Measurements from ENCODE around the gene HEXA. TPM values are rescaled to one million over a fixed set of nuclear protein-coding genes. Genes with fewer than 3 reads are reported as not detected.

HEXA gene
- polyA plus RNA-seq, 1 donor (not counting 4 experiments of a cell fraction or from before 2014, with no cell fraction given): 53.5 TPM

DNA sequence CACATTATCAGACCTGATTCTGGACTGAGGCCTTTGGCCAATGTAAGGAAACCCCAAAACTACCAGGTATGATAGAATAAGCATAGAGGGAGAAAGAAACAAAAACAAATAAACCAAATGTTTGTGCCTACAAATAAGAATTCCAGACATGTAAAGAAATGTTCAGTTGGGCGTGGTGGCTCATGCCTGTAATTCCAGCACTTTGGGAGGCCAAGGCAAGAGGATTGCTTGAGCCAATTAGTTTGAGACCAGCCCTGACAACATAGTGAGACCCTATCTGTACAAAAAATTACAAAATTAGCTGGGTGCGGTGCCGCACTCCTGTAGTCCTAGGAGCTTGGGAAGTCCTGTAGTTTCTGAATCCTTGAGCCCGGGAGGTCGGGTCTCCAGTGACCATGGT, 35.3 kb upstream of the HEXA start:
- H3K36me3 ChIP-seq (ENCODE audit: control insufficient read depth in 2 of 2, extremely low read depth in 1 of 2, insufficient read depth in 2 of 2, low read length in 2 of 2): no peaks in the 10 kb centered on the region
- no peaks in the 10 kb centered on the region for H3K4me1 ChIP-seq (ENCODE audit: control insufficient read depth, extremely low read depth, insufficient read depth, low read length)
- TF ChIP-seq, protein P1, sequence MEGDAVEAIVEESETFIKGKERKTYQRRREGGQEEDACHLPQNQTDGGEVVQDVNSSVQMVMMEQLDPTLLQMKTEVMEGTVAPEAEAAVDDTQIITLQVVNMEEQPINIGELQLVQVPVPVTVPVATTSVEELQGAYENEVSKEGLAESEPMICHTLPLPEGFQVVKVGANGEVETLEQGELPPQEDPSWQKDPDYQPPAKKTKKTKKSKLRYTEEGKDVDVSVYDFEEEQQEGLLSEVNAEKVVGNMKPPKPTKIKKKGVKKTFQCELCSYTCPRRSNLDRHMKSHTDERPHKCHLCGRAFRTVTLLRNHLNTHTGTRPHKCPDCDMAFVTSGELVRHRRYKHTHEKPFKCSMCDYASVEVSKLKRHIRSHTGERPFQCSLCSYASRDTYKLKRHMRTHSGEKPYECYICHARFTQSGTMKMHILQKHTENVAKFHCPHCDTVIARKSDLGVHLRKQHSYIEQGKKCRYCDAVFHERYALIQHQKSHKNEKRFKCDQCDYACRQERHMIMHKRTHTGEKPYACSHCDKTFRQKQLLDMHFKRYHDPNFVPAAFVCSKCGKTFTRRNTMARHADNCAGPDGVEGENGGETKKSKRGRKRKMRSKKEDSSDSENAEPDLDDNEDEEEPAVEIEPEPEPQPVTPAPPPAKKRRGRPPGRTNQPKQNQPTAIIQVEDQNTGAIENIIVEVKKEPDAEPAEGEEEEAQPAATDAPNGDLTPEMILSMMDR (optimal IDR thresholded peaks at IDR 0.05 in 1 of 3, IDR thresholded peaks at IDR 0.05 in 1 of 3, conservative IDR thresholded peaks at IDR 0.05 in 1 of 3; ENCODE audit: extremely low read depth in 1 of 3, insufficient read depth in 2 of 3, low read length in 3 of 3): no peak
- no peak for TF ChIP-seq EZH2 (IDR thresholded peaks at IDR 0.05; ENCODE audit: low read length)
- no peak overlapping the region for H3K9ac ChIP-seq (ENCODE audit: control insufficient read depth, extremely low read depth, insufficient read depth, low read length)
- no peaks in the 10 kb centered on the region for H3K9me1 ChIP-seq (ENCODE audit: control insufficient read depth, extremely low read depth, insufficient read depth, low read length)
- no peak overlapping the region for H3K4me2 ChIP-seq (ENCODE audit: control insufficient read depth, extremely low read depth, insufficient read depth, low read depth, low read length)
- DNase-seq (ENCODE audit: low read depth, low spot score) (no peak), FAIRE-seq (no peak)
- no peaks in the 10 kb centered on the region for H4K20me1 ChIP-seq (ENCODE audit: control insufficient read depth, extremely low read depth, insufficient read depth, low read length)
- H2AFZ ChIP-seq (ENCODE audit: control insufficient read depth, low read length): no peak overlapping the region
- H3K27ac ChIP-seq (ENCODE audit: control insufficient read depth, insufficient read depth, low read length): no peak overlapping the region
- H3K79me2 ChIP-seq (ENCODE audit: control insufficient read depth, insufficient read depth, low read length): no peaks in the 10 kb centered on the region
- dilution Hi-C loops (cut with MboI; ENCODE audit: extremely low pct_ligation_motif_present, low sequenced_read_pairs): no loop called here
- H3K4me3 ChIP-seq (ENCODE audit: control insufficient read depth in 2 of 3, extremely low read depth in 1 of 3, insufficient read depth in 2 of 3, low read depth in 1 of 3, low read length in 3 of 3): no peak overlapping the region
- peaks cover 6% of the 10 kb centered on the region for H3K27me3 ChIP-seq (ENCODE audit: control insufficient read depth, extremely low read depth, insufficient read depth, low read length)
- no peaks in the 10 kb centered on the region for H3K9me3 ChIP-seq (ENCODE audit: control insufficient read depth, low read depth, low read length)

DNA sequence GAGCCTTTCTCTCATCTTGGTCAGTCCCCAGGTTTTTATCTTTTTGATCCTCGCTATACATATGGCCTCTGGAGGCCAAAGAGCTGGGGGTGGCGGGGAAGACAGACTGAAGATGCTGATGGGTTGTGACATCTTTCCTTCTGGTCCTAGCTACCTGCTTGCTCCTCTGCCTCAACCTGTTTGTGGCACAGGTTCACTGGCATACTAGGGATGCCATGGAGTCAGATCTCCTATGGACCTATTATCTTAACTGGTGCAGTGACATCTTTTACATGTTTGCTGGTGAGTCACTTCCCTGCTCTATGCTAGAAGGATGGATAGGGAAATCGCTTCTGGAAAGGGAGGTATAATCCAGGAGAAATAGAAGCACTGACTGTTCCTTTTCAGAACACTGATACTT, 31.1 kb upstream of the HEXA start:
- H3K4me1 ChIP-seq (ENCODE audit: control insufficient read depth, extremely low read depth, insufficient read depth, low read length): no peaks in the 10 kb centered on the region
- DNase-seq (ENCODE audit: low read depth, low spot score) (no peak), FAIRE-seq (no peak)
- H3K4me3 ChIP-seq (ENCODE audit: control insufficient read depth in 2 of 3, extremely low read depth in 1 of 3, insufficient read depth in 2 of 3, low read depth in 1 of 3, low read length in 3 of 3): no peak overlapping the region
- no peak overlapping the region for H3K9ac ChIP-seq (ENCODE audit: control insufficient read depth, extremely low read depth, insufficient read depth, low read length)
- H3K36me3 ChIP-seq (ENCODE audit: control insufficient read depth in 2 of 2, extremely low read depth in 1 of 2, insufficient read depth in 2 of 2, low read length in 2 of 2): no peaks in the 10 kb centered on the region
- no peaks in the 10 kb centered on the region for H3K9me3 ChIP-seq (ENCODE audit: control insufficient read depth, low read depth, low read length)
- TF ChIP-seq EZH2 (IDR thresholded peaks at IDR 0.05; ENCODE audit: low read length): no peak
- no peak overlapping the region for H3K27ac ChIP-seq (ENCODE audit: control insufficient read depth, insufficient read depth, low read length)
- no peak overlapping the region for H2AFZ ChIP-seq (ENCODE audit: control insufficient read depth, low read length)
- no peaks in the 10 kb centered on the region for H3K9me1 ChIP-seq (ENCODE audit: control insufficient read depth, extremely low read depth, insufficient read depth, low read length)
- H3K79me2 ChIP-seq (ENCODE audit: control insufficient read depth, insufficient read depth, low read length): no peaks in the 10 kb centered on the region
- H3K4me2 ChIP-seq (ENCODE audit: control insufficient read depth, extremely low read depth, insufficient read depth, low read depth, low read length): no peak overlapping the region
- H4K20me1 ChIP-seq (ENCODE audit: control insufficient read depth, extremely low read depth, insufficient read depth, low read length): no peaks in the 10 kb centered on the region
- dilution Hi-C loops (cut with MboI; ENCODE audit: extremely low pct_ligation_motif_present, low sequenced_read_pairs): no loop called here
- H3K27me3 ChIP-seq (ENCODE audit: control insufficient read depth, extremely low read depth, insufficient read depth, low read length): peaks cover 11% of the 10 kb centered on the region

DNA sequence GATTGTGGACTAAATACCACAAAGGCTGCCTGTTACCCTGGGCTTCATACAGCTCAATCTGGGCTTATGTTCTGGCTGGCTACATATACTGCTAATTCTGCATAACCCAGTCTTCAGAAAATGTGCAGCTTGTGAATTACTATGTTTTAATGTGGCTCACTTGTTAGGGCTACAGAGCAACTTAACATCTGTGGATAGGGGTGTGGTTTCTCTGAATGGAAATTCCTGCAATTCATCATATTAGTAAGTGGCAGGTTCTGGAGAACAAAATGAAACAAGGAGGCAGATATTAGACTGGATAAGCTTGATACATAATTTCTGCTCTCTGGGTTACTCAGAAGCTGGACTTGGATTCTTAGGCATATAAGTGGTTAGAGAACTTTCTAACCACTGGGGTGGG, 29.0 kb upstream of the HEXA start:
- no peak overlapping the region for H3K9ac ChIP-seq (ENCODE audit: control insufficient read depth, extremely low read depth, insufficient read depth, low read length)
- no peak overlapping the region for H3K4me3 ChIP-seq (ENCODE audit: control insufficient read depth in 2 of 3, extremely low read depth in 1 of 3, insufficient read depth in 2 of 3, low read depth in 1 of 3, low read length in 3 of 3)
- H3K9me1 ChIP-seq (ENCODE audit: control insufficient read depth, extremely low read depth, insufficient read depth, low read length): no peaks in the 10 kb centered on the region
- dilution Hi-C loops (cut with MboI; ENCODE audit: extremely low pct_ligation_motif_present, low sequenced_read_pairs): no loop called here
- no peaks in the 10 kb centered on the region for H3K36me3 ChIP-seq (ENCODE audit: control insufficient read depth in 2 of 2, extremely low read depth in 1 of 2, insufficient read depth in 2 of 2, low read length in 2 of 2)
- no peak overlapping the region for H3K27ac ChIP-seq (ENCODE audit: control insufficient read depth, insufficient read depth, low read length)
- no peaks in the 10 kb centered on the region for H3K9me3 ChIP-seq (ENCODE audit: control insufficient read depth, low read depth, low read length)
- H2AFZ ChIP-seq (ENCODE audit: control insufficient read depth, low read length): no peak overlapping the region
- no peaks in the 10 kb centered on the region for H3K79me2 ChIP-seq (ENCODE audit: control insufficient read depth, insufficient read depth, low read length)
- H3K27me3 ChIP-seq (ENCODE audit: control insufficient read depth, extremely low read depth, insufficient read depth, low read length): peaks cover 11% of the 10 kb centered on the region
- no peak for TF ChIP-seq EZH2 (IDR thresholded peaks at IDR 0.05; ENCODE audit: low read length)
- TF ChIP-seq, protein P1 (optimal IDR thresholded peaks at IDR 0.05 in 1 of 3, IDR thresholded peaks at IDR 0.05 in 1 of 3, conservative IDR thresholded peaks at IDR 0.05 in 1 of 3; ENCODE audit: extremely low read depth in 1 of 3, insufficient read depth in 2 of 3, low read length in 3 of 3): no peak
- no peaks in the 10 kb centered on the region for H4K20me1 ChIP-seq (ENCODE audit: control insufficient read depth, extremely low read depth, insufficient read depth, low read length)
- DNase-seq (ENCODE audit: low read depth, low spot score) (no peak), FAIRE-seq (no peak)
- no peaks in the 10 kb centered on the region for H3K4me1 ChIP-seq (ENCODE audit: control insufficient read depth, extremely low read depth, insufficient read depth, low read length)
- H3K4me2 ChIP-seq (ENCODE audit: control insufficient read depth, extremely low read depth, insufficient read depth, low read depth, low read length): no peak overlapping the region

Data from keratinocyte (primary cell).